Parathyroid adenoma (tissue), 2 donors: ENCODE data around the gene TFDP1.
"Not testable (repeated sequence)": the region's sequence is repeated elsewhere in the genome, so short reads cannot be mapped to it uniquely, and the experiment has no call there.

Experiments
- H2AFZ ChIP-seq: fragments of 300-600 bp; sonication (generic); one replicate; pipeline ENCODE4 v1.7.0; 2017; ENCODE audit warnings: antibody characterized with exemption, mild to moderate bottlenecking
- H3K27ac ChIP-seq: fragments of 300-600 bp; sonication (generic); one replicate; pipeline ENCODE4 v1.7.0; 2017
- H3K27me3 ChIP-seq: fragments of 300-600 bp; sonication (generic); one replicate; pipeline ENCODE4 v1.7.0; 2017; ENCODE audit warnings: low read length; ENCODE audit not compliant: control insufficient read depth, insufficient read depth
- H3K36me3 ChIP-seq: fragments of 300-600 bp; sonication (generic); one replicate; pipeline ENCODE4 v1.7.0; 2017; ENCODE audit warnings: low read length; ENCODE audit not compliant: control insufficient read depth, insufficient read depth
- H3K4me1 ChIP-seq: fragments of 300-600 bp; sonication (generic); one replicate; pipeline ENCODE4 v1.7.0; 2017; ENCODE audit warnings: control low read depth
- H3K4me2 ChIP-seq: fragments of 300-600 bp; sonication (generic); one replicate; pipeline ENCODE4 v1.7.0; 2017; ENCODE audit warnings: low read length
- H3K4me3 ChIP-seq: fragments of 300-600 bp; sonication (generic); one replicate; pipeline ENCODE4 v1.7.0; 2017; ENCODE audit warnings: low read depth, low read length
- H3K79me2 ChIP-seq: fragments of 300-600 bp; sonication (generic); one replicate; pipeline ENCODE4 v1.7.0; 2017; ENCODE audit warnings: control low read depth
- H3K9ac ChIP-seq: fragments of 300-600 bp; sonication (generic); one replicate; pipeline ENCODE4 v1.7.0; 2017; ENCODE audit warnings: mild to moderate bottlenecking
- H3K9me3 ChIP-seq: fragments of 300-600 bp; sonication (generic); one replicate; pipeline ENCODE4 v1.7.0; 2017; ENCODE audit warnings: low read length; ENCODE audit not compliant: control insufficient read depth
- TF ChIP-seq, protein P1 (sequence below): fragments of 300-600 bp; sonication (generic); IDR thresholded peaks from one replicate; pipeline ENCODE4 v1.7.0; 2017; ENCODE audit warnings: antibody characterized with exemption, mild to moderate bottlenecking
- donor health status: primary hyperparathyroidism.

Gene TFDP1

DNA sequence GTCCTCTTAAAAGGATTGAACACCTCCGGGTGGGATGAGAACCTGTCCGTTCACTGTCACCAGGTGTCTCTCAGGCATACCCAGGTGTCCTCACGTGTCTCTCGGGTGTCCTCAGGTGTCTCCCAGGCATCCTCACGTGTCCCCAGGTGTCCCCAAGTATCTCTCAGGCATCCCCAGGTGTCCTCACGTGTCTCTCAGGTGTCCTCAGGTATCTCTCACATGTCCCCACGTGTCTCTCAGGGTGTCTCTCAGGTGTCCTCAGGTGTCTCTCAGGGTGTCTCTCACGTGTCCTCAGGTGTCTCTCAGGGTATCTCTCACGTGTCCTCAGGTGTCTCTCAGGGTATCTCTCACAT lies 39.7 kb downstream of the TFDP1 start:
- no peak overlapping the region for H3K27ac ChIP-seq
- H3K4me2 ChIP-seq, result no peak overlapping the region
- H3K9ac ChIP-seq, result no peak overlapping the region
- H3K9me3 ChIP-seq, result no peaks in the 10 kb centered on the region
- no peak overlapping the region for H3K4me3 ChIP-seq
- H3K27me3 ChIP-seq, result no peaks in the 10 kb centered on the region
- no peaks in the 10 kb centered on the region for H3K4me1 ChIP-seq
- H3K36me3 ChIP-seq, result no peaks in the 10 kb centered on the region
- TF ChIP-seq, protein P1, sequence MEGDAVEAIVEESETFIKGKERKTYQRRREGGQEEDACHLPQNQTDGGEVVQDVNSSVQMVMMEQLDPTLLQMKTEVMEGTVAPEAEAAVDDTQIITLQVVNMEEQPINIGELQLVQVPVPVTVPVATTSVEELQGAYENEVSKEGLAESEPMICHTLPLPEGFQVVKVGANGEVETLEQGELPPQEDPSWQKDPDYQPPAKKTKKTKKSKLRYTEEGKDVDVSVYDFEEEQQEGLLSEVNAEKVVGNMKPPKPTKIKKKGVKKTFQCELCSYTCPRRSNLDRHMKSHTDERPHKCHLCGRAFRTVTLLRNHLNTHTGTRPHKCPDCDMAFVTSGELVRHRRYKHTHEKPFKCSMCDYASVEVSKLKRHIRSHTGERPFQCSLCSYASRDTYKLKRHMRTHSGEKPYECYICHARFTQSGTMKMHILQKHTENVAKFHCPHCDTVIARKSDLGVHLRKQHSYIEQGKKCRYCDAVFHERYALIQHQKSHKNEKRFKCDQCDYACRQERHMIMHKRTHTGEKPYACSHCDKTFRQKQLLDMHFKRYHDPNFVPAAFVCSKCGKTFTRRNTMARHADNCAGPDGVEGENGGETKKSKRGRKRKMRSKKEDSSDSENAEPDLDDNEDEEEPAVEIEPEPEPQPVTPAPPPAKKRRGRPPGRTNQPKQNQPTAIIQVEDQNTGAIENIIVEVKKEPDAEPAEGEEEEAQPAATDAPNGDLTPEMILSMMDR, result no peak
- no peak overlapping the region for H2AFZ ChIP-seq
- H3K79me2 ChIP-seq, result peaks cover 9% of the 10 kb centered on the region

GRCh38 chr13:113624640-113625304 lies 40.2 kb downstream of the TFDP1 start:
- not testable (repeated sequence) for H3K4me3 ChIP-seq, H3K9ac ChIP-seq, H3K27ac ChIP-seq, H2AFZ ChIP-seq, H3K36me3 ChIP-seq, H3K4me1 ChIP-seq, H3K4me2 ChIP-seq, H3K9me3 ChIP-seq, H3K27me3 ChIP-seq, H3K79me2 ChIP-seq

- H2AFZ ChIP-seq, result no peak overlapping the region
- H3K36me3 ChIP-seq, result no peaks in the 10 kb centered on the region
- H3K4me3 ChIP-seq, result no peak overlapping the region
- no peak overlapping the region for H3K27ac ChIP-seq
- TF ChIP-seq, protein P1, result no peak
- peaks cover 7% of the 10 kb centered on the region for H3K79me2 ChIP-seq
- H3K9me3 ChIP-seq, result no peaks in the 10 kb centered on the region
- H3K27me3 ChIP-seq, result no peaks in the 10 kb centered on the region
- H3K4me2 ChIP-seq, result no peak overlapping the region
- no peak overlapping the region for H3K9ac ChIP-seq
- H3K4me1 ChIP-seq, result no peaks in the 10 kb centered on the region
Measured at GRCh38 chr13:113625965-113626721, 41.6 kb downstream of the TFDP1 start.

DNA sequence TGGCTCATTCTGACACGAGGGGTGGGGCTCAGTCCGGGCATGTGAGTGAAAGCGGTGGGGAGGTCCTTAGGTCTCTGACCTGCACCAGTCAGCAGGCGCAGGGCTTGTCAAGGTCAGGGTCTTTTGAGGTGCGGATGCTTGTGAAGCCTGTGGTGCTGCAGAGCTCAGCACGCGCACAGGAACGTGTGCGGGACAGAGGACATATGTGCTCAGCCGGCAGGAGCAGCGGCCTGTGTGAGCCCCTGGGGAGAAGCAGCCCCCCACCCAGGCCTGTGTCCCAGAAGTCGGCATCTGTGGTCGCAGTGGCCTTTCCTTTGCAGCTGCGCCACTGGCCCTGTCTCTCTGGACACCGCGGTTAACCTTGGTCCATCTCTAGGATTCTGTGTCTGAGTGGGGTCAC lies 42.6 kb downstream of the TFDP1 start:
- Histone ChIP-seq H3K4me3 (no peak overlapping the region), H3K4me1 (no peaks in the 10 kb centered on the region), H3K9me3 (no peaks in the 10 kb centered on the region), H3K9ac (no peak overlapping the region), H3K79me2 (peaks cover 7% of the 10 kb centered on the region), H2AFZ (no peak overlapping the region), H3K27me3 (no peaks in the 10 kb centered on the region), H3K4me2 (no peak overlapping the region), H3K27ac (no peak overlapping the region), H3K36me3 (no peaks in the 10 kb centered on the region)
- TF ChIP-seq, protein P1, result no peak

DNA sequence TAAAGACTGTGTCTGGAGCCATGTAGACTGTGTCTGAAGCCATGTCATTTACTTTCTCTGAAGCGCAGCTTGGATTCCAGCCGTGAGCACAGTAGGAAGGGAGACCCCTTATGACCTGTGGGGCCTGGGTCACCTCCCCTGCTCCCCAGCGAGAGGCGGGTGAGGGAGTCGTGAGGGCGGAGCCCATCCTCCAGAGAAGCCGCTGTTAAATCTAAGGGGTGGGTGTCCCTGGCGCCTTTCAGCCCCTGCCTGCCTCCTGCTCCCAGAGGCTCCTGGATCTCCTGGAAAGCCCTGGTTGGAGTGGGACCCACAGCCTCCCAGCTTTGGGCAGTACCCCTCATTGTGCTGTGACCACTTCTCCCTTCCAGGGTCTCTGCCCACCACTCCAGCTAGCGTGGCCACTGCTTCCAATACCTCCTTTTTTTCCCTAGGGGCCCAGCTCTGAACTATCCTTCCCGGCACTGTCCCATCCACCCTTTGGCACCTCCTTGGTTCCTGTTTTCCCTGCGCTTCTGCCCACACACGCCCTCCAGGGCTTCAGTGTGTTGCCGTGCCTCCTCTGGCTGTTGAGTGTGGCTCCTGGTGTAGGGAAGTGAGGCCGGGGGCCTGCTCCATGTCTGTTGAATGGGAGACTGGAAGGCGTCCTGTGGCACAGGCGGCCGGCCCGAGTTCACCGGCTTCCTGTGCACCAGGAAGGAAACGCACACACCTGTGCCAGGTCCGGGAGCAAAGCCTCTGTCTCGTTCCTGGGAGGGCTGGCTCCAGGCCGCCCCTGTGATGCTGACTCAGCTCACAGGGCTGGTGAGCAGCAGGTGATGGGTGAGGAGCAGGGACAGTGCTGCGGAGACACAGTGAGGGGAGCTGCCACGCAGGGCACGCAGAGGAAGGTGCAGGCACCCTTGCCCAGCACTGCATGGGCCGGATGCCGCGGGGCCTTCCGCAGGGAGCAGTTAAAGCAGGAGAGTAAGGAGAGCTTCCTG lies 44.0 kb downstream of the TFDP1 start:
- Histone ChIP-seq H3K4me3 (no peak overlapping the region), H3K9me3 (no peaks in the 10 kb centered on the region), H3K4me2 (no peak overlapping the region), H3K27ac (no peak overlapping the region), H3K79me2 (peaks cover 7% of the 10 kb centered on the region), H3K36me3 (no peaks in the 10 kb centered on the region), H2AFZ (no peak overlapping the region), H3K4me1 (no peaks in the 10 kb centered on the region), H3K27me3 (no peaks in the 10 kb centered on the region), H3K9ac (no peak overlapping the region)
- TF ChIP-seq, protein P1, result no peak
